ENCODE results near the gene PARD3. TPM values are rescaled to one million over a fixed set of nuclear protein-coding genes. Genes with fewer than 3 reads are reported as not detected.

PARD3 gene
- total RNA-seq, 1 donor from 2014 or later, result 35.4 TPM

DNA sequence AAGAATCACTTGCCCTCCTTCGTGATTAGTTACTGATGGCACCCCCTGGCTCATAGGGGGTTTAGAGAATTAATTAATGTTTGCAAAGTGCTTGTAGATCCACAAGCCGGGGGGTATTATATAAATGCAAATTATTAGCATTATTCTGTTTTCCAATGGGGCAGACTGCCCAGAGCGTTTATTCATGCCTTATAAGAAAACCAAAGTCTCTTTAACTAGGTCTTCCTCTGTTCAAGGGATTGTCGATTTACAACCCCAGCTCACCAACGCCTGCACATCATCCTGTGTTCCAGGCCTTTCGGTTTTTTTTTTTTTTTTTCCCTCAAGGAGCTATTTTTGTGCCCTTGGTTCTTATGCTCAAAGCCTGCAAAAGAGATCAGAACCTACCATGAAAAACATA lies 630.7 kb downstream of the PARD3 start:
- H3K4me1 Mint-ChIP-seq (ENCODE audit: low read depth, unreplicated experiment), result peaks cover 22% of the 10 kb centered on the region
- Histone ChIP-seq H3K4me2 (ENCODE audit: low read length) (no peak overlapping the region), H3K4me1 (ENCODE audit: insufficient read depth, low read length) (peaks cover 25% of the 10 kb centered on the region), H3K27ac (ENCODE audit: low read depth, low read length) (no peak overlapping the region), H3K9me3 (ENCODE audit: insufficient read depth, low read depth, low read length) (no peaks in the 10 kb centered on the region), H3K9ac (ENCODE audit: low read length) (no peak overlapping the region), H4K20me1 (ENCODE audit: insufficient read depth, low read length) (no peaks in the 10 kb centered on the region), H2AFZ (ENCODE audit: low read depth, low read length) (no peak overlapping the region), H3K79me2 (ENCODE audit: insufficient read depth, low read length) (no peaks in the 10 kb centered on the region), H3K27me3 (ENCODE audit: insufficient read depth, low read length) (no peaks in the 10 kb centered on the region), H3K4me3 (ENCODE audit: insufficient read depth, low read depth, low read length) (no peak overlapping the region), H3K36me3 (ENCODE audit: insufficient read depth, low read length) (no peaks in the 10 kb centered on the region)
- H3K27ac Mint-ChIP-seq (ENCODE audit: unreplicated experiment), result no peak overlapping the region
- FAIRE-seq (no peak), DNase-seq (ENCODE audit: low read depth) (no peak)
- H3K27me3 Mint-ChIP-seq (ENCODE audit: low read depth, unreplicated experiment), result no peaks in the 10 kb centered on the region
- no peaks in the 10 kb centered on the region for H3K36me3 Mint-ChIP-seq (ENCODE audit: low read depth, unreplicated experiment)
- TF ChIP-seq, protein P1, sequence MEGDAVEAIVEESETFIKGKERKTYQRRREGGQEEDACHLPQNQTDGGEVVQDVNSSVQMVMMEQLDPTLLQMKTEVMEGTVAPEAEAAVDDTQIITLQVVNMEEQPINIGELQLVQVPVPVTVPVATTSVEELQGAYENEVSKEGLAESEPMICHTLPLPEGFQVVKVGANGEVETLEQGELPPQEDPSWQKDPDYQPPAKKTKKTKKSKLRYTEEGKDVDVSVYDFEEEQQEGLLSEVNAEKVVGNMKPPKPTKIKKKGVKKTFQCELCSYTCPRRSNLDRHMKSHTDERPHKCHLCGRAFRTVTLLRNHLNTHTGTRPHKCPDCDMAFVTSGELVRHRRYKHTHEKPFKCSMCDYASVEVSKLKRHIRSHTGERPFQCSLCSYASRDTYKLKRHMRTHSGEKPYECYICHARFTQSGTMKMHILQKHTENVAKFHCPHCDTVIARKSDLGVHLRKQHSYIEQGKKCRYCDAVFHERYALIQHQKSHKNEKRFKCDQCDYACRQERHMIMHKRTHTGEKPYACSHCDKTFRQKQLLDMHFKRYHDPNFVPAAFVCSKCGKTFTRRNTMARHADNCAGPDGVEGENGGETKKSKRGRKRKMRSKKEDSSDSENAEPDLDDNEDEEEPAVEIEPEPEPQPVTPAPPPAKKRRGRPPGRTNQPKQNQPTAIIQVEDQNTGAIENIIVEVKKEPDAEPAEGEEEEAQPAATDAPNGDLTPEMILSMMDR (IDR thresholded peaks at IDR 0.05; ENCODE audit: insufficient read depth, low read depth, low read length), result no peak
- no peak for TF ChIP-seq EZH2 (IDR thresholded peaks at IDR 0.05; ENCODE audit: insufficient read depth, low read length)
- no peaks in the 10 kb centered on the region for H3K9me3 Mint-ChIP-seq (ENCODE audit: unreplicated experiment)
- no peak overlapping the region for H3K4me3 Mint-ChIP-seq (ENCODE audit: unreplicated experiment)

DNA sequence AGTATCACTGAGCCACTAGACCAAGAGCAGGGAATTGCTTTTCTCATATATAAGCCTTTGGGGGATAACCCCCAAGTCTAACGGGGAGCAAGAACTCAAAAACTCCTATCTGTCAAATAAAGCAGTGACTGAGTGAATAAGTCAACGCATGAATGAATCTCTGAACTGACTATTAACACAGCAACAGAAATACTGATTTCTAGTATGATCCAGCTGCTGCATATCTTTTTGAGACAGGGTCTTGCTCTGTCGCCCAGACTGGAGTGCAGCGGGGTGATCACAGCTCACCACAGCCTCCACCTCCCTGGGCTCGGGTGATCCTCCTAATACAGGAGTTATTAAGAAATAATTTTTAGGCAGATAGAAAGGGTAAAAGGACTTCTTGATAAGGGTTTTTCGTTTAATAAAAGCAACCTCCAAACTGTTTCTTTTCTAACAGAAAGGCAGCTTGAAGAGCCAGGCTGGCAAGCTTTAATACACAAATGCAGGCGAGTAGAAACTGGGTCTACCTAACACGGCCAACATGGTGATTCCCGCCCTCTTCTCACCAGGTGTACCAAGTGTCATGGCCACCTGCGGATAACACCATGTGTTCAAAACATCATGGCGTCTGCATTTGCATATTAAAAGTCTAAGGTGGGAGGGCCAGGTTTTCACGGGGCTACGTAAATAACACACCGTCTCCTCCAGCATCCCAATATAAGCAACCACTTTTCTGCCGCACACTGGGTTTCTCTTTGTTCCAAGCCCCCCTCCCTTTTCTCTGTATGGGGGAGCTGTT lies 631.9 kb downstream of the PARD3 start:
- no peaks in the 10 kb centered on the region for H4K20me1 ChIP-seq (ENCODE audit: insufficient read depth, low read length)
- H3K4me3 ChIP-seq (ENCODE audit: insufficient read depth, low read depth, low read length), result no peak overlapping the region
- H3K9me3 ChIP-seq (ENCODE audit: insufficient read depth, low read depth, low read length), result no peaks in the 10 kb centered on the region
- no peak overlapping the region for H2AFZ ChIP-seq (ENCODE audit: low read depth, low read length)
- Mint-ChIP-seq H3K4me3 (ENCODE audit: unreplicated experiment) (no peak overlapping the region), H3K27me3 (ENCODE audit: low read depth, unreplicated experiment) (no peaks in the 10 kb centered on the region), H3K36me3 (ENCODE audit: low read depth, unreplicated experiment) (no peaks in the 10 kb centered on the region), H3K27ac (ENCODE audit: unreplicated experiment) (no peak overlapping the region), H3K9me3 (ENCODE audit: unreplicated experiment) (no peaks in the 10 kb centered on the region), H3K4me1 (ENCODE audit: low read depth, unreplicated experiment) (peaks cover 26% of the 10 kb centered on the region)
- H3K4me1 ChIP-seq (ENCODE audit: insufficient read depth, low read length), result peaks cover 28% of the 10 kb centered on the region
- no peak for TF ChIP-seq EZH2 (IDR thresholded peaks at IDR 0.05; ENCODE audit: insufficient read depth, low read length)
- TF ChIP-seq, protein P1 (IDR thresholded peaks at IDR 0.05; ENCODE audit: insufficient read depth, low read depth, low read length), result no peak
- H3K27me3 ChIP-seq (ENCODE audit: insufficient read depth, low read length), result no peaks in the 10 kb centered on the region
- no peak overlapping the region for H3K27ac ChIP-seq (ENCODE audit: low read depth, low read length)
- H3K9ac ChIP-seq (ENCODE audit: low read length), result no peak overlapping the region
- no peak for FAIRE-seq
- H3K36me3 ChIP-seq (ENCODE audit: insufficient read depth, low read length), result no peaks in the 10 kb centered on the region
- H3K79me2 ChIP-seq (ENCODE audit: insufficient read depth, low read length), result no peaks in the 10 kb centered on the region
- no peak for DNase-seq (ENCODE audit: low read depth)
- no peak overlapping the region for H3K4me2 ChIP-seq (ENCODE audit: low read length)

Measured in astrocyte (in vitro differentiated cells and primary cell).